ENCODE data around the gene ZNF829.

Gene ZNF829

GRCh38 chr19:36915992-36916830, at the start of gene ZNF829, which contains the start of gene ZNF568:
TSS of gene ZNF829 (minus strand) at chr19:36916291. CDS start at chr19:36915167, 1,124 bp downstream.
TSS of gene ZNF568 (plus strand) at chr19:36916332. CDS start at chr19:36922771, 6,439 bp downstream.
- peak; percentile 79 for DNase-seq (ENCODE audit: low read depth)

- DNase-seq (ENCODE audit: low read depth): no peak
Observed at GRCh38 chr19:36963280-36963679, 47.2 kb upstream of the ZNF829 start.

GRCh38 chr19:36962346-36962745, 46.3 kb upstream of the ZNF829 start:
- no peak for DNase-seq (ENCODE audit: low read depth)

GRCh38 chr19:36950335-36951119, 34.4 kb upstream of the ZNF829 start:
- no peak for DNase-seq (ENCODE audit: low read depth)

- no peak for DNase-seq (ENCODE audit: low read depth)
Observed at GRCh38 chr19:36939153-36939552, 23.1 kb upstream of the ZNF829 start.

GRCh38 chr19:36931684-36932083, 15.6 kb upstream of the ZNF829 start:
- DNase-seq (ENCODE audit: low read depth): no peak

GRCh38 chr19:36918090-36918489, 2.0 kb upstream of the ZNF829 start:
- no peak for DNase-seq (ENCODE audit: low read depth)

GRCh38 chr19:36916991-36917390, 900 bp upstream of the ZNF829 start:
- DNase-seq (ENCODE audit: low read depth): no peak

GRCh38 chr19:36898422-36898821, 17.7 kb downstream of the ZNF829 start:
- no peak for DNase-seq (ENCODE audit: low read depth)

GRCh38 chr19:36894849-36895383, 21.2 kb downstream of the ZNF829 start:
- DNase-seq (ENCODE audit: low read depth): no peak

- no peak for DNase-seq (ENCODE audit: low read depth)
Observed at GRCh38 chr19:36891768-36892357, 24.2 kb downstream of the ZNF829 start.

GRCh38 chr19:36876993-36877938, 38.8 kb downstream of the ZNF829 start:
- no peak for DNase-seq (ENCODE audit: low read depth)

GRCh38 chr19:36851898-36852297, 64.2 kb downstream of the ZNF829 start:
- no peak for DNase-seq (ENCODE audit: low read depth)

GRCh38 chr19:36850559-36851442, 65.3 kb downstream of the ZNF829 start, which contains the start of gene ZNF345:
TSS of gene ZNF345 (plus strand) at chr19:36850876. CDS start at chr19:36876831, 25,955 bp downstream.
- peak; percentile 73 for DNase-seq (ENCODE audit: low read depth)

- DNase-seq (ENCODE audit: low read depth): peak; percentile 78
Observed at GRCh38 chr19:36849701-36850558, 66.2 kb downstream of the ZNF829 start.

- no peak for DNase-seq (ENCODE audit: low read depth)
Observed at GRCh38 chr19:36847968-36848367, 68.1 kb downstream of the ZNF829 start.

GRCh38 chr19:36838784-36839324, 77.2 kb downstream of the ZNF829 start:
- no peak for DNase-seq (ENCODE audit: low read depth)

Measured in activated T-cell treated with anti-CD3 and anti-CD28 coated beads for 1 hour (primary cell).